HEK293 (cell line): ENCODE results near the gene DEPDC5.

Experiments used
- CTCF ChIA-PET: fragments of 350-600 bp; formaldehyde crosslinking; extraction: SDS; loops from one replicate; lab custom pipeline; 2021; ENCODE audit warnings: antibody characterized with exemption; lab: Yijun Ruan, JAX
- POLR2A ChIA-PET: fragments of 300-600 bp; formaldehyde crosslinking; extraction: SDS; loops from one replicate; lab custom pipeline; 2020; ENCODE audit warnings: antibody characterized with exemption, inconsistent platforms; lab: Yijun Ruan, JAX
- H3K27ac ChIP-seq: fragments of 200-500 bp; sonication (Bioruptor generic); 2 replicates; pipeline ENCODE4 v1.5.1; 2014; ENCODE audit warnings: low read depth, low read length, control low read depth, inconsistent platforms; ENCODE audit errors: extremely low read depth
- H3K36me3 ChIP-seq, 2 experiments: fragments of 200-500 bp in 1 of 2; sonication (Bioruptor generic) in 1 of 2; 1 replicate in 1 of 2; 2 replicates in 1 of 2; pipeline ENCODE4 v1.5.1; 2014 to 2017; ENCODE audit warnings: inconsistent platforms in 2 of 2, low read length in 2 of 2; ENCODE audit not compliant: control insufficient read depth in 2 of 2, insufficient read depth in 1 of 2
- H3K4me1 ChIP-seq: fragments of 200-500 bp; sonication (Bioruptor generic); 2 replicates; pipeline ENCODE4 v1.5.1; 2014; ENCODE audit warnings: mild to moderate bottlenecking, low read length, inconsistent platforms; ENCODE audit not compliant: control insufficient read depth, insufficient read depth
- H3K4me3 ChIP-seq: 2 replicates; pipeline ENCODE4 v1.5.1; 2011; ENCODE audit warnings: low read depth, mild to moderate bottlenecking, control low read depth, low read length, moderate library complexity
- H3K9me3 ChIP-seq: fragments of 200-500 bp; sonication (Bioruptor generic); 2 replicates; pipeline ENCODE4 v1.5.1; 2014; ENCODE audit warnings: low read depth, low read length, inconsistent platforms; ENCODE audit not compliant: control insufficient read depth, insufficient read depth
- EGR2 ChIP-seq: fragments of 450-650 bp; formaldehyde crosslinking; IDR thresholded peaks from 2 replicates; pipeline ENCODE4 v1.5.1; 2016; ENCODE audit warnings: low read depth, missing biosample characterization, missing genetic modification characterization
- HOXC10 ChIP-seq: sonication (generic); formaldehyde crosslinking; IDR thresholded peaks from 2 replicates; pipeline ENCODE4 v1.8.1; 2023; ENCODE audit warnings: mild to moderate bottlenecking, missing genetic modification reagents
- KLF9 ChIP-seq: fragments of 450-650 bp; formaldehyde crosslinking; IDR thresholded peaks from 2 replicates; pipeline ENCODE4 v1.5.1; 2016; ENCODE audit warnings: missing biosample characterization, missing genetic modification characterization, low read depth
- MZF1 ChIP-seq: fragments of 450-650 bp; formaldehyde crosslinking; IDR thresholded peaks from 2 replicates; pipeline ENCODE4 v1.5.1; 2017; ENCODE audit warnings: missing biosample characterization, missing genetic modification characterization, borderline replicate concordance
- OSR2 ChIP-seq: fragments of 450-650 bp; formaldehyde crosslinking; IDR thresholded peaks from 2 replicates; pipeline ENCODE4 v1.5.1; 2016; ENCODE audit warnings: missing biosample characterization, missing genetic modification characterization
- SCRT2 ChIP-seq: fragments of 450-650 bp; formaldehyde crosslinking; IDR thresholded peaks from 2 replicates; pipeline ENCODE4 v1.5.1; 2016; ENCODE audit warnings: missing biosample characterization, missing genetic modification characterization
- ZBTB8A ChIP-seq: fragments of 450-650 bp; formaldehyde crosslinking; IDR thresholded peaks from 2 replicates; pipeline ENCODE4 v1.5.1; 2016; ENCODE audit warnings: missing biosample characterization, missing genetic modification characterization
- ZFHX2 ChIP-seq: fragments of 450-650 bp; formaldehyde crosslinking; conservative IDR thresholded peaks from 2 replicates; pipeline ENCODE4 v1.5.1; 2016; ENCODE audit warnings: missing biosample characterization, missing genetic modification characterization
- ZNF558 ChIP-seq: fragments of 450-650 bp; formaldehyde crosslinking; IDR thresholded peaks from 2 replicates; pipeline ENCODE4 v1.5.1; 2016; ENCODE audit warnings: missing biosample characterization, missing genetic modification characterization
- ZNF623 ChIP-seq: fragments of 450-650 bp; formaldehyde crosslinking; IDR thresholded peaks from 2 replicates; pipeline ENCODE4 v1.5.1; 2016; ENCODE audit warnings: missing biosample characterization, missing genetic modification characterization
- TF ChIP-seq, protein P1 (sequence below): fragments of 450-650 bp; formaldehyde crosslinking; IDR thresholded peaks from 2 replicates; pipeline ENCODE4 v1.5.1; 2016; ENCODE audit warnings: missing biosample characterization, missing genetic modification characterization
- TF ChIP-seq, protein P2 (sequence below): fragments of 450-650 bp; formaldehyde crosslinking; IDR thresholded peaks from 2 replicates; pipeline ENCODE4 v1.5.1; 2017; ENCODE audit warnings: missing biosample characterization, missing genetic modification characterization
- TF ChIP-seq, protein P3 (sequence below): fragments of 450-650 bp; formaldehyde crosslinking; IDR thresholded peaks from 2 replicates; pipeline ENCODE4 v1.5.1; 2016; ENCODE audit warnings: missing biosample characterization, missing genetic modification characterization, borderline replicate concordance
- TF ChIP-seq, protein P4 (sequence below): fragments of 450-650 bp; formaldehyde crosslinking; IDR thresholded peaks from 2 replicates; pipeline ENCODE4 v1.5.1; 2016; ENCODE audit warnings: missing biosample characterization, missing genetic modification characterization
- TF ChIP-seq, protein P5 (sequence below): fragments of 450-650 bp; formaldehyde crosslinking; IDR thresholded peaks from 2 replicates; pipeline ENCODE4 v1.5.1; 2016; ENCODE audit warnings: missing biosample characterization, missing genetic modification characterization

Gene DEPDC5

DNA sequence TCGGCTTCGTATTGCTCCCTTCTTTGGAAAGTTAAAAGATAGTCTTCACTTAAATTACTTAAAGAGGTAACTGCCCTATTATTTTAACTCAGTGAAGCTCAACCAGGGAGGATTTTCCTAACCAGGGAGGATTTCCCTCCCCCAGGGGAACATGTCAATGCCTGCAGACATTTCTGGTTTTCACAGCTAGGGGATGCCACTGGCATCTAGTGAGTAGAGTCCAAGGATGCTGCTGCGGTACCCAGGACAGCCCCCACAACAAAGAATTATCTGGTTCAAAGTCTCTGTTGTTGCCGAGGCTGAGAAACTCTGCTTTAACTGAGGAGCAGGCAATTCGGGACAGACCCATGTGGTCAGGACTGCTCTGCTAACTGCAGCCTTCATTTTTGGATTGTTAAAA lies 82.2 kb downstream of the DEPDC5 start (continued):
- TF ChIP-seq, protein P1, sequence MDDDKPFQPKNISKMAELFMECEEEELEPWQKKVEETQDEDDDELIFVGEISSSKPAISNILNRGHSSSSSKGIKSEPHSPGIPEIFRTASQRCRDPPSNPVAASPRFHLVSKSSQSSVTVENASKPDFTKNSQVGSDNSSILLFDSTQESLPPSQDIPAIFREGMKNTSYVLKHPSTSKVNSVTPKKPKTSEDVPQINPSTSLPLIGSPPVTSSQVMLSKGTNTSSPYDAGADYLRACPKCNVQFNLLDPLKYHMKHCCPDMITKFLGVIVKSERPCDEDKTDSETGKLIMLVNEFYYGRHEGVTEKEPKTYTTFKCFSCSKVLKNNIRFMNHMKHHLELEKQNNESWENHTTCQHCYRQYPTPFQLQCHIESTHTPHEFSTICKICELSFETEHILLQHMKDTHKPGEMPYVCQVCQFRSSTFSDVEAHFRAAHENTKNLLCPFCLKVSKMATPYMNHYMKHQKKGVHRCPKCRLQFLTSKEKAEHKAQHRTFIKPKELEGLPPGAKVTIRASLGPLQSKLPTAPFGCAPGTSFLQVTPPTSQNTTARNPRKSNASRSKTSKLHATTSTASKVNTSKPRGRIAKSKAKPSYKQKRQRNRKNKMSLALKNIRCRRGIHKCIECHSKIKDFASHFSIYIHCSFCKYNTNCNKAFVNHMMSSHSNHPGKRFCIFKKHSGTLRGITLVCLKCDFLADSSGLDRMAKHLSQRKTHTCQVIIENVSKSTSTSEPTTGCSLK (tag by site-specific recombination) = no peak
- TF ChIP-seq ZFHX2 (tag by site-specific recombination) (no peak), EGR2 (tag by site-specific recombination) (no peak), ZBTB8A (tag by site-specific recombination) (no peak)
- TF ChIP-seq, protein P2, sequence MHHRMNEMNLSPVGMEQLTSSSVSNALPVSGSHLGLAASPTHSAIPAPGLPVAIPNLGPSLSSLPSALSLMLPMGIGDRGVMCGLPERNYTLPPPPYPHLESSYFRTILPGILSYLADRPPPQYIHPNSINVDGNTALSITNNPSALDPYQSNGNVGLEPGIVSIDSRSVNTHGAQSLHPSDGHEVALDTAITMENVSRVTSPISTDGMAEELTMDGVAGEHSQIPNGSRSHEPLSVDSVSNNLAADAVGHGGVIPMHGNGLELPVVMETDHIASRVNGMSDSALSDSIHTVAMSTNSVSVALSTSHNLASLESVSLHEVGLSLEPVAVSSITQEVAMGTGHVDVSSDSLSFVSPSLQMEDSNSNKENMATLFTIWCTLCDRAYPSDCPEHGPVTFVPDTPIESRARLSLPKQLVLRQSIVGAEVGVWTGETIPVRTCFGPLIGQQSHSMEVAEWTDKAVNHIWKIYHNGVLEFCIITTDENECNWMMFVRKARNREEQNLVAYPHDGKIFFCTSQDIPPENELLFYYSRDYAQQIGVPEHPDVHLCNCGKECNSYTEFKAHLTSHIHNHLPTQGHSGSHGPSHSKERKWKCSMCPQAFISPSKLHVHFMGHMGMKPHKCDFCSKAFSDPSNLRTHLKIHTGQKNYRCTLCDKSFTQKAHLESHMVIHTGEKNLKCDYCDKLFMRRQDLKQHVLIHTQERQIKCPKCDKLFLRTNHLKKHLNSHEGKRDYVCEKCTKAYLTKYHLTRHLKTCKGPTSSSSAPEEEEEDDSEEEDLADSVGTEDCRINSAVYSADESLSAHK (tag by site-specific recombination) = no peak

DNA sequence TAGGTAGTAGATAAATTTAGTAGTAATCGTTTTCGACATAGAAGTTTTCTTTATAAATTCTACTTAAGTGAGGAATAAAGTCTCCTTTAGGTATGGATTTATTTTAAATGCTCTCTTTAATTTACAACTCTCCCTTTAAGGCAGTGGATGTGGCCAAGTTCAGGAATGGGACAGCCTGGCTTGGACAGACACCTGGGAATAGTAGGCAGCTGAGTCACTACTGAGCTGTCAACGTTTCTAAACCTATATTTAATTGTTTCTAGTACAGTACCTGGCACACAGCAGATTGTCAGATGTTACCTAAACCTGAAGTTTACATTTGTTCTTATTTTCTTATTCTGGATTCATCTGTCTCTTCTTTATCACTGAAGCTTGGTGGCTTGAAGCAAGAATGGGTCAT lies 85.1 kb downstream of the DEPDC5 start:
- POLR2A ChIA-PET = interaction anchor here (0.8 kb wide), 1 partner anchor 27 kb away, joined by 3 read pairs; no protein-coding TSS in a partner anchor
- H3K27ac ChIP-seq = no peak overlapping the region
- CTCF ChIA-PET = interaction anchor here (0.9 kb wide), 1 partner anchor 8 kb away, joined by 4 read pairs; no protein-coding TSS in a partner anchor

DNA sequence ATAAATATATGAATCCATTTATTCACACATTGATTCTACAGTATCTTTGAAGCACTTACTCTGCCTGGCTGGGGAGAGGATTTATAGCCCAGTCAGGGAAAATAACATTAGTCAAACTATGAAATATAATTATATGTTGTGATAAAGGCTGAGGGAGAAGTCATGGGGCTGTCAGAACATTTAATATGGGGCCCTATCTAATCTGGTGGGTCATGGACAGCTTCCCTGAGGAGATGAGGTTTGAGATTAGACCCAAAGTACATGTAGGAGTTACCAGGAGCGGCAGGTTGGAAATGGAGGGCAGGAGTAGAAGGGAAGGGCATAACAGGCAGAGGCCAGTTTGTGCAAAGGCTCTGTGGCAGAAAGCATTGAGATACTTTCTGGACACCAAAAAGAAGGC lies 86.2 kb downstream of the DEPDC5 start:
- H3K27ac ChIP-seq = no peak overlapping the region
- peaks cover 5 to 89% of the 10 kb centered on the region in 2 experiments; a peak in 2 of 3 replicates for H3K36me3 ChIP-seq
- H3K4me1 ChIP-seq = no peaks in the 10 kb centered on the region
- H3K4me3 ChIP-seq = no peak overlapping the region
- ChIA-PET CTCF (interaction anchor here (0.6 kb wide), 1 partner anchor 631 kb away, joined by 3 read pairs; no protein-coding TSS in a partner anchor), POLR2A (no interaction called here)
- TF ChIP-seq ZNF623 (tag by site-specific recombination) (peak; percentile 66), MZF1 (tag by site-specific recombination) (no peak)
- no peaks in the 10 kb centered on the region for H3K9me3 ChIP-seq

More for the DNA sequence above, 85.1 kb downstream of the DEPDC5 start:
- Histone ChIP-seq H3K9me3 (no peaks in the 10 kb centered on the region), H3K4me1 (no peaks in the 10 kb centered on the region), H3K36me3 (peaks cover 0 to 87% of the 10 kb centered on the region in 2 experiments; a peak in 2 of 3 replicates), H3K4me3 (no peak overlapping the region)
- TF ChIP-seq MZF1 (tag by site-specific recombination) = no peak
- no peak for TF ChIP-seq OSR2 (tag by site-specific recombination)
- no peak for TF ChIP-seq SCRT2 (tag by site-specific recombination)
- TF ChIP-seq, protein P3, sequence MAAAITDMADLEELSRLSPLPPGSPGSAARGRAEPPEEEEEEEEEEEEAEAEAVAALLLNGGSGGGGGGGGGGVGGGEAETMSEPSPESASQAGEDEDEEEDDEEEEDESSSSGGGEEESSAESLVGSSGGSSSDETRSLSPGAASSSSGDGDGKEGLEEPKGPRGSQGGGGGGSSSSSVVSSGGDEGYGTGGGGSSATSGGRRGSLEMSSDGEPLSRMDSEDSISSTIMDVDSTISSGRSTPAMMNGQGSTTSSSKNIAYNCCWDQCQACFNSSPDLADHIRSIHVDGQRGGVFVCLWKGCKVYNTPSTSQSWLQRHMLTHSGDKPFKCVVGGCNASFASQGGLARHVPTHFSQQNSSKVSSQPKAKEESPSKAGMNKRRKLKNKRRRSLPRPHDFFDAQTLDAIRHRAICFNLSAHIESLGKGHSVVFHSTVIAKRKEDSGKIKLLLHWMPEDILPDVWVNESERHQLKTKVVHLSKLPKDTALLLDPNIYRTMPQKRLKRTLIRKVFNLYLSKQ (tag by site-specific recombination) = no peak
- no peak for TF ChIP-seq ZNF558 (tag by site-specific recombination)
- TF ChIP-seq KLF9 (tag by site-specific recombination) = no peak
- TF ChIP-seq, protein P4, sequence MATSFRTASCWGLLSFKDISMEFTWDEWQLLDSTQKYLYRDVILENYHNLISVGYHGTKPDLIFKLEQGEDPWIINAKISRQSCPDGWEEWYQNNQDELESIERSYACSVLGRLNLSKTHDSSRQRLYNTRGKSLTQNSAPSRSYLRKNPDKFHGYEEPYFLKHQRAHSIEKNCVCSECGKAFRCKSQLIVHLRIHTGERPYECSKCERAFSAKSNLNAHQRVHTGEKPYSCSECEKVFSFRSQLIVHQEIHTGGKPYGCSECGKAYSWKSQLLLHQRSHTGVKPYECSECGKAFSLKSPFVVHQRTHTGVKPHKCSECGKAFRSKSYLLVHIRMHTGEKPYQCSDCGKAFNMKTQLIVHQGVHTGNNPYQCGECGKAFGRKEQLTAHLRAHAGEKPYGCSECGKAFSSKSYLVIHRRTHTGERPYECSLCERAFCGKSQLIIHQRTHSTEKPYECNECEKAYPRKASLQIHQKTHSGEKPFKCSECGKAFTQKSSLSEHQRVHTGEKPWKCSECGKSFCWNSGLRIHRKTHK (tag by site-specific recombination) = no peak
- TF ChIP-seq, protein P5, sequence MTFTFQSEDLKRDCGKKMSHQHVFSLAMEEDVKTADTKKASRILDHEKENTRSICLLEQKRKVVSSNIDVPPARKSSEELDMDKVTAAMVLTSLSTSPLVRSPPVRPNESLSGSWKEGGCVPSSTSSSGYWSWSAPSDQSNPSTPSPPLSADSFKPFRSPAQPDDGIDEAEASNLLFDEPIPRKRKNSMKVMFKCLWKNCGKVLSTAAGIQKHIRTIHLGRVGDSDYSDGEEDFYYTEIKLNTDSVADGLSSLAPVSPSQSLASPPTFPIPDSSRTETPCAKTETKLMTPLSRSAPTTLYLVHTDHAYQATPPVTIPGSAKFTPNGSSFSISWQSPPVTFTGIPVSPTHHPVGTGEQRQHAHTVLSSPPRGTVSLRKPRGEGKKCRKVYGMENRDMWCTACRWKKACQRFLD (tag by site-specific recombination) = no peak
- TF ChIP-seq HOXC10 = no peak
